ENCODE data around the gene TMEM18.

Gene TMEM18

GRCh38 chr2:674321-674985, 2.8 kb downstream of the TMEM18 start:
- DNase-seq (ENCODE audit: low read depth, low spot score): no peak
- H3K27ac ChIP-seq: no peak overlapping the region

DNA sequence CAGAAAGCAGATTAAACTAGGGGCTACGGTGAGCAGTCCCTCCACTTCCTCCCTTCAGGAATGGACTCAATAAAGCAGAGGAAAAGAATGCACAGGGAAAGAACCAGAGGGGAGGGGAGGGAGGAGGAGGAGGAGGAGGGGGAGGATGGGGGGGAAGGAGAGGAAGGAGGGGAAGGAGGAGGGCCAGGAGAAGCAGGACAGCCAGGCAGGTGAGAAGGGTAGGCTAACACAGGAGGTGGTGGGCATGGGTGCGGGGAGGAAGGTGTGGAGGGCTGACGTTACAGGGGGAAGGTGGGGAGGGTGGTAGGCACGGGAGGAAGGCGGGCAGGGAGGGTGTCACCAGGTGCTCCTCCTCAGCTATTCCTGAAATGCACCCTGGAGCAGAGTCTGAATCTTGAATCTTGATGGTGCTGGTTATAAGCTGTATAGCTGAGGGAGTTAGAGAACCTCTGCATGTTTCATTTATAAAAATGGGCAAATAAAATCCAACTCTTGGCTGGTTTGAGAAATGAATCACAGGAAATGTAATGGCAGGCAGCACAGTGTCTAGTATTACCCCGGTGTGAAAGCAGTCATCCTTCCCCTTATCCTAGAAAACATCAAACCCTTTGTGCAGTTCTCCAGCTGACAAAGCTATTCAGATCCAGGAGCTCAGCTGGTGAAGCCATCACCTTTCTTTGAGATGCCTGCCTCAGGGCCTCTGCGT, 3.4 kb downstream of the TMEM18 start:
- H3K27ac ChIP-seq: no peak overlapping the region
- no peak for DNase-seq (ENCODE audit: low read depth, low spot score)

DNA sequence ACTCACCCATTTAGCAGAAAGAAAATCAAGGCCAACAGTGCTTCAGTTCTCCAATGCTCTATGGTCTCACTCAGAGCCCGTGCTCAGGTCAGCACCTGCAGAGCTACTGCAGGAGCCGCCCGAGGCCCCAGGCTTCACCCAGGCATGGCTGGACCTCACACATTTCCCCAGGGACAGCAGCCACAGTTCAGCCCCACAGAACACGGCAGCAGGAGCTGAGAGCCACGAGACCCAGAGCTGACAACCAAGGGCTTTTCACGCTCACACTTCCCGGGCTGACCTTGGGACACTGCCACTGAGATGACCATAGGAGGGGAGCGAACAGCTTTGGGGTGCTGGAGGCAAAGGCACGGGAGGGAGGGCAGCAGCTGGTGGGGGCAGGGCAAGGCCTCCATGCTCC, 4.2 kb downstream of the TMEM18 start:
- H3K27ac ChIP-seq: no peak overlapping the region
- no peak for DNase-seq (ENCODE audit: low read depth, low spot score)

- no peak for DNase-seq (ENCODE audit: low read depth, low spot score)
Observed at GRCh38 chr2:672606-672905, 4.7 kb downstream of the TMEM18 start.

GRCh38 chr2:671787-672605, 5.2 kb downstream of the TMEM18 start:
- H3K27ac ChIP-seq: no peak overlapping the region
- no peak for DNase-seq (ENCODE audit: low read depth, low spot score)

More at GRCh38 chr2:672606-672905, 4.7 kb downstream of the TMEM18 start:
- no peak overlapping the region for H3K27ac ChIP-seq

DNA sequence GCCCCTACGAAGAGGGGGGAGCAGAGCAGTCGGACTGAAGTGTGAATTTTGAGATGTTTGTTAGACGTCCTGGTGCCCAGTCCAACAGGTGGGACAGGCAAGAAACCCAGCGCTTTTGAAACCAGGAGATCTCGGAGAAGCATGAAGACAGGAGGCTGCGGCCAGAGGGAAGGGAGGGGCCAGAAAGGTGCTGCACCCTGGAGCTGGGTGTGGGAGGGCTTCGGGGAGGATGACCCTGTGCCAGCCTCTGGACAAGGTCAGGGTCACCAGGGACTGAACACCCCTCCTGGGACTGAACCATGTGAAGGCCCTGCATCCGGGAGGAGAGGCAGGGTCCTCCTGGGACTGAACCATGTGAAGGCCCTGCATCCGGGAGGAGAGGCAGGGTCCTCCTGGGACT, 6.1 kb downstream of the TMEM18 start:
- DNase-seq (ENCODE audit: low read depth, low spot score): no peak
- H3K27ac ChIP-seq: no peak overlapping the region

GRCh38 chr2:670637-671036, 6.6 kb downstream of the TMEM18 start:
- H3K27ac ChIP-seq: no peak overlapping the region

GRCh38 chr2:669323-669722, 7.9 kb downstream of the TMEM18 start:
- no peak overlapping the region for H3K27ac ChIP-seq
- DNase-seq (ENCODE audit: low read depth, low spot score): no peak

More at GRCh38 chr2:670637-671036, 6.6 kb downstream of the TMEM18 start:
- no peak for DNase-seq (ENCODE audit: low read depth, low spot score)

DNA sequence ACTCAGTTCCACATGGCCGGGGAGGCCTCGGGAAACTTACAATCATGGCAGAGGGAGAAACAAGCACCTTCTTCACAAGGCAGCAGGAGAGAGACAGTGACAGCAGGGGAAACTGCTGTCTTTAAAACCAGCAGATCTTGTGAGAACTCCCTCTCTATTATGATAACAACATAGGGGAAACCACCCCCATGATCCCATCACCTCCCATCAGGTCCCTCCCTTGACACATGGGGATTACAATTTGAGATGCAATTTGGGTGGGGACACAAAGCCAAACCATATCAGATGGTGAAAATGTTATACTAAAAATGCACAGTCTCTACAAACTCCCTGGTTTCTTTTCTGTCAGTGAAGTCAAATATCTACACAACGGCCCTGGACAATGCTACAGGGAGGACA, 9.2 kb downstream of the TMEM18 start:
- H3K27ac ChIP-seq: no peak overlapping the region
- no peak for DNase-seq (ENCODE audit: low read depth, low spot score)

DNA sequence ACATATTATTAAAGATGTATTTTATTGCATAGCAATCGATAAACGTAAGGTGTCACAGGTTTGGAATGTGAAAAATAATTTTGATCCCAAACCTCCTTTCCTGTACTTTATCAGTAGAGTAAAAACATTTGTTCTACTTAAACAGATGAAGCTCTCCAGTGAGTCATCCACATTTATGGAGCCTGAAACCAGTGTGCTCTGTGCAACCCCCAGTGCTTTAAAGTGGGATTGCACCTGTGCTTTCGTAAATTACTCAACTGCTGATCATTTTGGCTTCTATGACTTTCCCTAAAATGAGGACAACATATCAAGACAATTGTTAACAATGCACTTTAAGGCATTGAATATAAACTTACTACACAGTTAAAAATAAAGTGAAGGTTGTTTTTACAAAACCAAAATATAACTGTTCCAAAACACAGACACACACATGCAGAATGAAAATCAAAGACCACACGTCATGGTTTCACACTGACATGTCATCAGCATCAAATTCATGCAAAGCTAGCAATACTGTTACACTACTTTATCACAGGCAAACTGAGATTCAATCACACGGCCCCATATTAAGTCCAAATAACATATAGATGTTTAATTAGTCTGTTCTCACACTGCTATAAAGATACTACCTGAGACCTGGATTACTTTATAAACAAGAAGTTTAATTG, 9.7 kb downstream of the TMEM18 start:
- peak; percentile 33 for DNase-seq (ENCODE audit: low read depth, low spot score)

GRCh38 chr2:666441-666840, 10.8 kb downstream of the TMEM18 start:
- H3K27ac ChIP-seq: no peak overlapping the region
- no peak for DNase-seq (ENCODE audit: low read depth, low spot score)

More for the DNA sequence above, 9.7 kb downstream of the TMEM18 start:
- H3K27ac ChIP-seq: no peak overlapping the region

- H3K27ac ChIP-seq: no peak overlapping the region
- DNase-seq (ENCODE audit: low read depth, low spot score): no peak
Observed at GRCh38 chr2:665340-666073, 11.7 kb downstream of the TMEM18 start.

- no peak for DNase-seq (ENCODE audit: low read depth, low spot score)
- H3K27ac ChIP-seq: no peak overlapping the region
Observed at GRCh38 chr2:664063-664462, 13.1 kb downstream of the TMEM18 start.

DNA sequence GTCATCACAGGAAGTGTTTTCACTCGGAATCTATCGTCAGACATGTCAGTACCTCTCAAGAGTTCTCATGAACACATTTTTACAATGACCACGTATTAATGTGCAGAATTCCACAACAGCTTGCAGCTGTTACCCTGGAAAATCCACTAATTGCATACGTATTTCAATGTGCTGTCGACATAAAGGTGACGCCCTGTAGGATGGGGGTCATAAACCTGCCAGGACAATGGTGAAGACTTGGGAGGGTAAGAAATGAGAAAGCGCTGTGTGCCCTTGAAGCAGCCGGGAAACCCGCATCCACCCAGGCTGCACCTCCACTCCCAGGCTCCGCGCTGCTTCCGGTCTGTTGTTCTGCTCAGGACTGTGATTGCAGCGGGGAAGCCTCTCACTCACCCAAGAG, 14.0 kb downstream of the TMEM18 start:
- DNase-seq (ENCODE audit: low read depth, low spot score): no peak

DNA sequence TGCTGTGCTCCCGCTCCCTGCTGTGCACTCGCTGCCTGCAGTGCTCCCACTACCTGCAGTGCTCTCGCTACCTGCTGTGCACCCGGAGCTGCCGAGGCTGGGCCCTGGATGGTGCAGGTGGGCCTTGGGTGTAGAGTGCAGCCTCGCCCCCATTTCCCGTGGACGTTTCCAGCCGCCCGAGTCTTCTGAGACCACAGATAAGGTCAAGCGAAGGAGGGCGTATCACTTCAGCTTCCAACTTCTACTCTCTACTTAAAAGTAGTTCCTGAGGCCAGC, 15.9 kb downstream of the TMEM18 start:
- H3K27ac ChIP-seq: no peak overlapping the region
- DNase-seq (ENCODE audit: low read depth, low spot score): no peak

More for the DNA sequence above, 14.0 kb downstream of the TMEM18 start:
- H3K27ac ChIP-seq: no peak overlapping the region

DNA sequence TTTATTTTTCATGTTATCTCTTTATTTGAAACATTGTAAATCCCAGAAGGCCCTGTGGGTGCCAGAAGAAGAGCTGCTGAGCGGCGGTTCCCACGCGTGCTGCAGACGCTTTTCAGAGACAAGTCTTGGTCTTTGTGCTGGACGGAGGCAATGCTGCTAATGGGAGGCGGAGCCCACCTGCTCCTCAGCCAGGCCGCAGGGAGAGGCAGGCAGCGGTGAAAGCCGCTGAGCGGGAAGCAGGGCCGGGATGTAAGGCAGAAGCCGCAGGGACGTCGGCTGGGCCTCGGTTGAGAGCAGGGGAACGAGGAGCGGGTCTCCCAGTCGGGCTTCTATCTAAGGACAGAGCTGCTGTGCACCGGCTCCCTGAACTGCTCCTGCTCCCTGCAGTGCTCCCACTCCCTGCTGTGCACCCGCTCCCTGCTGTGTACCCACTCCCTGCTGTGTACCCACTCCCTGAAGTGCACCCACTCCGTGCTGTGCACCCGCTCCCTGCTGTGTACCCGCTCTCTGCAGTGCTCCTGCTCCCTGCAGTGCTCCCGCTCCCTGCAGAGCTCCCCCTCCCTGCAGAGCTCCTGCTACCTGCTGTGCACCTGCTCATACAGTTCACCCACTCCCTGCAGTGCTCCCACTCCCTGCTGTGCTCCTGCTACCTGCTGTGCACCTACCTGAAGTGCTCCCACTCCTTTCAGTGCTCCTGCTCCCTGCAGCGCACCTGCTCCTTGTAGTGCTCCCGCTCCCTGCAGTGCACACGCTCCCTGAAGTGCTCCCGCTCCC, 16.4 kb downstream of the TMEM18 start:
- no peak for DNase-seq (ENCODE audit: low read depth, low spot score)
- H3K27ac ChIP-seq: no peak overlapping the region

- DNase-seq (ENCODE audit: low read depth, low spot score): no peak
- no peak overlapping the region for H3K27ac ChIP-seq
Observed at GRCh38 chr2:660029-660428, 17.2 kb downstream of the TMEM18 start.

- no peak overlapping the region for H3K27ac ChIP-seq
- no peak for DNase-seq (ENCODE audit: low read depth, low spot score)
Observed at GRCh38 chr2:658426-658825, 18.8 kb downstream of the TMEM18 start.

DNA sequence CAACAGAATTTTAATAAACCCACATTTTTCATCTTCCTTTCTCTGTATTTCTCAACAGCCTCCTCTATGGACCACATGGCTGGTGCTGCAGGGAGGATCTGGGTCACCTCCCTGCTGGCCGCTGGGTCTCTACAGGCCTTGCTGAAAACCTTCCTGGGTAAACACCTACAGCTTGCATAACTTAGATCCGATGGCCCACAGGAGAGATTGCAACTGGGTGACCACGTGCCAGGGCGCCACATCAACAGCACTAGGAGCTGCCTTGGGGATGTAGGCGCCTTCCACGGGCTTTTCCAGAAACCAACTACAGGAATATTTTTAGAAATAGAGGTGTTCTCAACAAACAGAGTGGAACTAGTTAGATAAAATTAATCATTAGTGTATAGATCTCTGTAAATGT, 19.4 kb downstream of the TMEM18 start:
- no peak overlapping the region for H3K27ac ChIP-seq
- no peak for DNase-seq (ENCODE audit: low read depth, low spot score)

DNA sequence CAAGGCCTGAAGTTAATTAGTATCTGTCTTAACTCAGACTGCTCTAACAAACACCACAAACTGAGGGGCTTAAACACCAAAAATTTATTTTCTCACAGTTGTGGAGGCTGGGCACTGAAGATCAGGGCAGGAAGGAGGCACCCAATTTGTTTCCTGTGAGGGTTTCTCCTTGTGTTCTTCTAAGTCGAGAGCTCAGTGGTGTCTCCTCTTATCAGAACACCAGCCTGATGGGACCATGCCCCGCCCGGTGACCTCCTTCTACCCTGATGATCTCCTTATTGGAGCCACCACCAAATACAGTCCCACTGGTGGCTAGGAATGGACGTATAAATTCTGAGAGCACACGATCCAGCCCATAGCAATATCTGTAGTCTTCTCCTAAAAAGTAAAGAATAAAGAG, 20.5 kb downstream of the TMEM18 start:
- H3K27ac ChIP-seq: no peak overlapping the region
- DNase-seq (ENCODE audit: low read depth, low spot score): no peak
